SK-N-SH treated with all-trans-retinoic acid at 6 μM for 48 hours (cell line): ENCODE data around the gene IHH.

Experiments
- ATAC-seq: fragments of 200-7000 bp; cut with Tn5 transposase; 3 replicates; pipeline ENCODE4 v1.9.1; 2020; ENCODE audit warnings: mild to moderate bottlenecking, moderate library complexity
- ARNTL ChIP-seq: fragments of 450-650 bp; formaldehyde crosslinking; IDR thresholded peaks from 2 replicates; pipeline ENCODE4 v1.5.0; 2020; ENCODE audit warnings: low read depth, mild to moderate bottlenecking, moderate library complexity, borderline replicate concordance
- BACH2 ChIP-seq: fragments of 250-450 bp; sonication (Bioruptor Pico); IDR thresholded peaks from 2 replicates; pipeline ENCODE4 v1.9.0; 2021; ENCODE audit warnings: mild to moderate bottlenecking, borderline replicate concordance
- GLIS3 ChIP-seq: fragments of 250-450 bp; sonication (Bioruptor Pico); IDR thresholded peaks from 2 replicates; pipeline ENCODE4 v1.5.0; 2020; ENCODE audit warnings: mild to moderate bottlenecking, moderate library complexity
- ISL1 ChIP-seq: fragments of 250-450 bp; sonication (Bioruptor Pico); IDR thresholded peaks from 2 replicates; pipeline ENCODE4 v2.1.2; 2022; ENCODE audit warnings: mild to moderate bottlenecking, moderate library complexity
- PPARA ChIP-seq: fragments of 250-450 bp; sonication (Bioruptor Pico); IDR thresholded peaks from 2 replicates; pipeline ENCODE4 v1.5.0; 2020; ENCODE audit warnings: mild to moderate bottlenecking, borderline replicate concordance
- RARB ChIP-seq: fragments of 250-450 bp; sonication (Bioruptor Pico); IDR thresholded peaks from 2 replicates; pipeline ENCODE4 v1.8.0; 2021; ENCODE audit warnings: mild to moderate bottlenecking, moderate library complexity
- TCF4 ChIP-seq: fragments of 250-450 bp; sonication (Bioruptor Pico); IDR thresholded peaks from 2 replicates; pipeline ENCODE4 v1.8.0; 2021; ENCODE audit warnings: mild to moderate bottlenecking, moderate library complexity, borderline replicate concordance
- ZC3H10 ChIP-seq: fragments of 250-450 bp; sonication (Bioruptor Pico); IDR thresholded peaks from 2 replicates; pipeline ENCODE4 v1.5.1; 2021; ENCODE audit warnings: mild to moderate bottlenecking, moderate library complexity
- ZFP3 ChIP-seq: fragments of 250-450 bp; sonication (Bioruptor Pico); IDR thresholded peaks from 2 replicates; pipeline ENCODE4 v1.5.0; 2020; ENCODE audit warnings: mild to moderate bottlenecking, moderate library complexity
- ZNF8 ChIP-seq: fragments of 450-650 bp; formaldehyde crosslinking; IDR thresholded peaks from 2 replicates; pipeline ENCODE4 v1.5.0; 2020; ENCODE audit warnings: mild to moderate bottlenecking, moderate library complexity
- TF ChIP-seq, protein P1 (sequence below): fragments of 250-450 bp; sonication (Bioruptor Pico); IDR thresholded peaks from 2 replicates; pipeline ENCODE4 v1.5.0; 2020; ENCODE audit warnings: mild to moderate bottlenecking, moderate library complexity
- TF ChIP-seq, protein P2 (sequence below): fragments of 250-450 bp; sonication (Bioruptor Pico); IDR thresholded peaks from 2 replicates; pipeline ENCODE4 v1.8.0; 2020; ENCODE audit warnings: mild to moderate bottlenecking, moderate library complexity, borderline replicate concordance
- TF ChIP-seq, protein P3 (sequence below): fragments of 250-450 bp; sonication (Bioruptor Pico); IDR thresholded peaks from 2 replicates; pipeline ENCODE4 v1.8.0; 2021; ENCODE audit warnings: low read depth, mild to moderate bottlenecking, moderate library complexity, borderline replicate concordance
- TF ChIP-seq, protein P4 (sequence below): fragments of 250-450 bp; sonication (Bioruptor Pico); IDR thresholded peaks from 2 replicates; pipeline ENCODE4 v1.5.1; 2021; ENCODE audit warnings: mild to moderate bottlenecking, moderate library complexity

Gene IHH

DNA sequence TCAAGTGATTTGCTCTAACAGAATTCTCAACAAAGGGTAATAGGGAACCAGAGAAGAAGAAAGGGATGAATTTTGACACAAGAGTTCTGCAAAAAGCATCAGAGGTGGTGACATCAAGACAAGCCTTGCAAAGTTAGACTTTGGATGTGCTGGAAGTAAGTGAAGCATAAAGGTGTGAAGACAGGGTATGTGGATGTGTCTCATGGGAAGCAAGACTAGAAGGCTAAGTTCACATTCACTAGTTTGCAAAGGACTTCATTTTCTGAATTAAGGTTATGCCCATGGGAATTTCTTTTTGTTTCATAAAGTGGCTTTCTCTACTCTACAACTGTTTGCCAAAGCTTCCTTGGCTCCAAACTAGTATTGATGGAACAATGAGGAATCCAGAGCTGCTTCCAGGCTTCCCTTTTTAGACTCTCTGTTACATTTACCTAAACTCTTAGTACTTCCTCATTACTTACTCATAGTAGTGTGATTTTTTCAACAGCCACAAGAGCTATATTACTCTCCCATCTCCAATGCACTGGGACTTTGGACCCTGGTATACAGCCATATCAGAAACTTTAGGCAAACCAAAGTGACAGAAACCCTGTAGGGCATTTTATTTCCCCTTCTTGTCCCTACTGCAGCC lies 21.1 kb upstream of the IHH start (continued):
- TF ChIP-seq, protein P1, sequence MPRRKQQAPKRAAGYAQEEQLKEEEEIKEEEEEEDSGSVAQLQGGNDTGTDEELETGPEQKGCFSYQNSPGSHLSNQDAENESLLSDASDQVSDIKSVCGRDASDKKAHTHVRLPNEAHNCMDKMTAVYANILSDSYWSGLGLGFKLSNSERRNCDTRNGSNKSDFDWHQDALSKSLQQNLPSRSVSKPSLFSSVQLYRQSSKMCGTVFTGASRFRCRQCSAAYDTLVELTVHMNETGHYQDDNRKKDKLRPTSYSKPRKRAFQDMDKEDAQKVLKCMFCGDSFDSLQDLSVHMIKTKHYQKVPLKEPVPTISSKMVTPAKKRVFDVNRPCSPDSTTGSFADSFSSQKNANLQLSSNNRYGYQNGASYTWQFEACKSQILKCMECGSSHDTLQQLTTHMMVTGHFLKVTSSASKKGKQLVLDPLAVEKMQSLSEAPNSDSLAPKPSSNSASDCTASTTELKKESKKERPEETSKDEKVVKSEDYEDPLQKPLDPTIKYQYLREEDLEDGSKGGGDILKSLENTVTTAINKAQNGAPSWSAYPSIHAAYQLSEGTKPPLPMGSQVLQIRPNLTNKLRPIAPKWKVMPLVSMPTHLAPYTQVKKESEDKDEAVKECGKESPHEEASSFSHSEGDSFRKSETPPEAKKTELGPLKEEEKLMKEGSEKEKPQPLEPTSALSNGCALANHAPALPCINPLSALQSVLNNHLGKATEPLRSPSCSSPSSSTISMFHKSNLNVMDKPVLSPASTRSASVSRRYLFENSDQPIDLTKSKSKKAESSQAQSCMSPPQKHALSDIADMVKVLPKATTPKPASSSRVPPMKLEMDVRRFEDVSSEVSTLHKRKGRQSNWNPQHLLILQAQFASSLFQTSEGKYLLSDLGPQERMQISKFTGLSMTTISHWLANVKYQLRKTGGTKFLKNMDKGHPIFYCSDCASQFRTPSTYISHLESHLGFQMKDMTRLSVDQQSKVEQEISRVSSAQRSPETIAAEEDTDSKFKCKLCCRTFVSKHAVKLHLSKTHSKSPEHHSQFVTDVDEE (CRISPR knock-in tag), result no peak
- TF ChIP-seq, protein P2, sequence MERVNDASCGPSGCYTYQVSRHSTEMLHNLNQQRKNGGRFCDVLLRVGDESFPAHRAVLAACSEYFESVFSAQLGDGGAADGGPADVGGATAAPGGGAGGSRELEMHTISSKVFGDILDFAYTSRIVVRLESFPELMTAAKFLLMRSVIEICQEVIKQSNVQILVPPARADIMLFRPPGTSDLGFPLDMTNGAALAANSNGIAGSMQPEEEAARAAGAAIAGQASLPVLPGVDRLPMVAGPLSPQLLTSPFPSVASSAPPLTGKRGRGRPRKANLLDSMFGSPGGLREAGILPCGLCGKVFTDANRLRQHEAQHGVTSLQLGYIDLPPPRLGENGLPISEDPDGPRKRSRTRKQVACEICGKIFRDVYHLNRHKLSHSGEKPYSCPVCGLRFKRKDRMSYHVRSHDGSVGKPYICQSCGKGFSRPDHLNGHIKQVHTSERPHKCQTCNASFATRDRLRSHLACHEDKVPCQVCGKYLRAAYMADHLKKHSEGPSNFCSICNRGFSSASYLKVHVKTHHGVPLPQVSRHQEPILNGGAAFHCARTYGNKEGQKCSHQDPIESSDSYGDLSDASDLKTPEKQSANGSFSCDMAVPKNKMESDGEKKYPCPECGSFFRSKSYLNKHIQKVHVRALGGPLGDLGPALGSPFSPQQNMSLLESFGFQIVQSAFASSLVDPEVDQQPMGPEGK (CRISPR knock-in tag), result no peak
- TF ChIP-seq PPARA (CRISPR knock-in tag), result no peak

DNA sequence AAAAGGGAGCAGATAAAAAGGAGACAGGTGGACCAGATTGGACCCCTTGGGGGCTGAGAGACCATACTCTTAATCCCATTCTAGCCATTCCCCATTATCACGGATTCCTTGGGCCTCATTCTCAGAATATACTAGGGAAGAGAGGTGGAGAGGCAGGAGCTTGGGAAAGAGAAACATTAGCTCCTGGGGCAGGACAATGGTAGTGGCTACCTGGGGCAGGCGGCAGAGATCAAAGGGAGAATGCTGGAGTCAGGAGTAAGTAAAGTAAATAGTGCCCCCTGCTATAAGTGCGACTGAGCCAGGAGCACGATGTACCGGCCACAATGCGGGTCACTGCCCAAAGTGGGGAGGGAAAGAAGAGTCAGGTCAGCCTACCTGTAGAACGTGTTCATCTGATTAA lies 20.4 kb upstream of the IHH start:
- TF ChIP-seq, protein P2 (CRISPR knock-in tag), result no peak
- TF ChIP-seq ZFP3 (CRISPR knock-in tag) (no peak), ARNTL (CRISPR knock-in tag) (no peak), ISL1 (no peak), RARB (no peak), BACH2 (CRISPR knock-in tag) (no peak), ZNF8 (CRISPR knock-in tag) (no peak), ZC3H10 (CRISPR knock-in tag) (no peak), PPARA (CRISPR knock-in tag) (no peak)
- TF ChIP-seq, protein P3, sequence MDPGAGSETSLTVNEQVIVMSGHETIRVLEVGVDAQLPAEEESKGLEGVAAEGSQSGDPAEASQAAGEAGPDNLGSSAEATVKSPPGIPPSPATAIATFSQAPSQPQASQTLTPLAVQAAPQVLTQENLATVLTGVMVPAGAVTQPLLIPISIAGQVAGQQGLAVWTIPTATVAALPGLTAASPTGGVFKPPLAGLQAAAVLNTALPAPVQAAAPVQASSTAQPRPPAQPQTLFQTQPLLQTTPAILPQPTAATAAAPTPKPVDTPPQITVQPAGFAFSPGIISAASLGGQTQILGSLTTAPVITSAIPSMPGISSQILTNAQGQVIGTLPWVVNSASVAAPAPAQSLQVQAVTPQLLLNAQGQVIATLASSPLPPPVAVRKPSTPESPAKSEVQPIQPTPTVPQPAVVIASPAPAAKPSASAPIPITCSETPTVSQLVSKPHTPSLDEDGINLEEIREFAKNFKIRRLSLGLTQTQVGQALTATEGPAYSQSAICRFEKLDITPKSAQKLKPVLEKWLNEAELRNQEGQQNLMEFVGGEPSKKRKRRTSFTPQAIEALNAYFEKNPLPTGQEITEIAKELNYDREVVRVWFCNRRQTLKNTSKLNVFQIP (CRISPR knock-in tag), result no peak
- ATAC-seq, result no peak

DNA sequence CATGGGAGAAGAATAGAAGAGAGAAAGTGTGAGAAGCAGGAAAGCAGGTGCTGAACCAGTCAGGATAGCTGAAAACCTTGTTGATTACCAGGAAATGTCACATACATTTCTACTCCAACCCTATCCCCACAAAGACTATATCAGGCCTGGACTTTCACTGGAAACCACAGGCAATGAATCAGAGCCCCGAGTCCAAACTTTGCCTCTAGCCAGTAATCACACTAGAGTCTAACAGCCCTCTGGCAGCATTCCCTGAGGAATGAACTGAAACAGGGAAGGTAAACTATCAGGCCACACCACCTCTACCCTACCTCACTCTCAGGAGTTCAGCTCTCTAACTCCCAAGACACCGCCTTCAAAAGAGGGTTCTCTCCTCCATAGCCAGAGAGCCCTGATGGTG lies 18.7 kb upstream of the IHH start:
- no peak for ATAC-seq
- TF ChIP-seq, protein P4, sequence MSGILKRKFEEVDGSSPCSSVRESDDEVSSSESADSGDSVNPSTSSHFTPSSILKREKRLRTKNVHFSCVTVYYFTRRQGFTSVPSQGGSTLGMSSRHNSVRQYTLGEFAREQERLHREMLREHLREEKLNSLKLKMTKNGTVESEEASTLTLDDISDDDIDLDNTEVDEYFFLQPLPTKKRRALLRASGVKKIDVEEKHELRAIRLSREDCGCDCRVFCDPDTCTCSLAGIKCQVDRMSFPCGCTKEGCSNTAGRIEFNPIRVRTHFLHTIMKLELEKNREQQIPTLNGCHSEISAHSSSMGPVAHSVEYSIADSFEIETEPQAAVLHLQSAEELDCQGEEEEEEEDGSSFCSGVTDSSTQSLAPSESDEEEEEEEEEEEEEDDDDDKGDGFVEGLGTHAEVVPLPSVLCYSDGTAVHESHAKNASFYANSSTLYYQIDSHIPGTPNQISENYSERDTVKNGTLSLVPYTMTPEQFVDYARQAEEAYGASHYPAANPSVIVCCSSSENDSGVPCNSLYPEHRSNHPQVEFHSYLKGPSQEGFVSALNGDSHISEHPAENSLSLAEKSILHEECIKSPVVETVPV, result no peak
- no peak for TF ChIP-seq RARB
- TF ChIP-seq, protein P3 (CRISPR knock-in tag), result no peak
- TF ChIP-seq ZNF8 (CRISPR knock-in tag), result no peak
- TF ChIP-seq GLIS3 (CRISPR knock-in tag), result no peak
- TF ChIP-seq, protein P1 (CRISPR knock-in tag), result no peak
- no peak for TF ChIP-seq TCF4 (CRISPR knock-in tag)
